CD14-positive monocyte (primary cell): ENCODE data around the gene POC1A. TPM values are rescaled to one million over a fixed set of nuclear protein-coding genes. Genes with fewer than 3 reads are reported as not detected.
A peak's percentile ranks its signal among the peaks of the same experiment; 100 is the strongest.

Source experiments
- DNase-seq, 3 donors: peaks; one replicate each; pipeline ENCODE4 v3.0.0-alpha.2; 2011 to 2022
- H2AFZ ChIP-seq: 2 replicates; pipeline ENCODE4 v1.6.0; 2012; ENCODE audit warnings: mild to moderate bottlenecking, low read depth, low read length, inconsistent platforms; ENCODE audit not compliant: insufficient read depth, poor library complexity, severe bottlenecking
- H3K27ac ChIP-seq, 2 donors: 1 replicate in 1 of 2; 2 replicates in 1 of 2; pipeline ENCODE4 v1.5.1; 2012 to 2013; ENCODE audit warnings: low read length in 2 of 2, control low read depth in 1 of 2, inconsistent platforms in 1 of 2, low read depth in 1 of 2, mild to moderate bottlenecking in 1 of 2
- H3K27me3 ChIP-seq, 2 donors: one replicate each; pipeline versions ENCODE4 v1.6.0 to v1.6.1; 2011 to 2013; ENCODE audit warnings: low read length in 2 of 2; ENCODE audit not compliant: control insufficient read depth in 2 of 2, insufficient read depth in 2 of 2
- H3K36me3 ChIP-seq, 2 donors: replicated peaks in 1 of 2; 1 replicate in 1 of 2; 2 replicates in 1 of 2; pipeline versions ENCODE4 v1.5.1 to v1.6.1; 2012 to 2013; ENCODE audit warnings: low read length in 2 of 2, control low read depth in 1 of 2, inconsistent platforms in 1 of 2, mild to moderate bottlenecking in 1 of 2; ENCODE audit not compliant: insufficient read depth in 2 of 2, control insufficient read depth in 1 of 2
- H3K4me1 ChIP-seq, 2 donors: 1 replicate in 1 of 2; 2 replicates in 1 of 2; pipeline versions ENCODE4 v1.5.1 to v1.6.1; 2012 to 2013; ENCODE audit warnings: low read length in 2 of 2, control low read depth in 1 of 2, inconsistent platforms in 1 of 2, mild to moderate bottlenecking in 1 of 2, moderate library complexity in 1 of 2; ENCODE audit not compliant: insufficient read depth in 2 of 2, control insufficient read depth in 1 of 2
- H3K4me2 ChIP-seq: replicated peaks from 2 replicates; pipeline ENCODE3; 2012; ENCODE audit warnings: low read length, moderate library complexity, mild to moderate bottlenecking; ENCODE audit not compliant: poor library complexity, severe bottlenecking; ENCODE audit errors: extremely low read depth
- H3K4me3 ChIP-seq, 3 experiments: fragments of 200-600 bp in 1 of 3; sonication (generic) in 1 of 3; replicated peaks in 1 of 3; 1 replicate in 2 of 3; 2 replicates in 1 of 3; pipeline ENCODE4 v1.5.1; 2011 to 2013; ENCODE audit warnings: low read length in 3 of 3, mild to moderate bottlenecking in 3 of 3, control low read depth in 2 of 3, low read depth in 2 of 3, inconsistent platforms in 1 of 3, moderate library complexity in 1 of 3
- H3K79me2 ChIP-seq: 2 replicates; pipeline ENCODE4 v1.6.0; 2012; ENCODE audit warnings: mild to moderate bottlenecking, control low read depth, inconsistent platforms, low read length, moderate library complexity; ENCODE audit not compliant: insufficient read depth
- H3K9ac ChIP-seq: 2 replicates; pipeline ENCODE4 v1.6.0; 2017; ENCODE audit warnings: low read length, mild to moderate bottlenecking; ENCODE audit not compliant: insufficient read depth, poor library complexity, severe bottlenecking
- H3K9me3 ChIP-seq, 2 donors: replicated peaks in 1 of 2; 1 replicate in 1 of 2; 2 replicates in 1 of 2; pipeline versions ENCODE4 v1.5.1 to v1.6.1; 2012 to 2013; ENCODE audit warnings: low read length in 2 of 2, control low read depth in 1 of 2; ENCODE audit not compliant: control insufficient read depth in 1 of 2, insufficient read depth in 1 of 2
- H4K20me1 ChIP-seq: 2 replicates; pipeline ENCODE4 v1.6.0; 2012; ENCODE audit warnings: mild to moderate bottlenecking, low read length, control low read depth, moderate library complexity; ENCODE audit not compliant: insufficient read depth
- H3K27ac Mint-ChIP-seq, 7 donors: one replicate each; pipeline ENCODE4 v1.8.0; 2020; ENCODE audit warnings: mild to moderate bottlenecking in 7 of 7, mixed read lengths in 7 of 7, moderate library complexity in 6 of 7, inconsistent platforms in 2 of 7
- H3K27me3 Mint-ChIP-seq, 3 donors: one replicate each; pipeline ENCODE4 v1.8.0; 2021 to 2022; ENCODE audit warnings: low read depth in 3 of 3, mild to moderate bottlenecking in 3 of 3, mixed read lengths in 3 of 3, moderate library complexity in 3 of 3, inconsistent platforms in 1 of 3
- H3K36me3 Mint-ChIP-seq, 2 donors: one replicate each; pipeline ENCODE4 v1.8.0; 2020; ENCODE audit warnings: mixed read lengths in 2 of 2, inconsistent platforms in 1 of 2, mild to moderate bottlenecking in 1 of 2
- H3K4me1 Mint-ChIP-seq: one replicate; pipeline ENCODE4 v1.8.0; 2020; ENCODE audit warnings: mild to moderate bottlenecking, mixed read lengths
- H3K4me3 Mint-ChIP-seq, 2 donors: one replicate each; pipeline ENCODE4 v1.8.0; 2020; ENCODE audit warnings: mild to moderate bottlenecking in 2 of 2, mixed read lengths in 2 of 2, moderate library complexity in 1 of 2
- H3K9me3 Mint-ChIP-seq, 7 donors: one replicate each; pipeline ENCODE4 v1.8.0; 2020 to 2022; ENCODE audit warnings: mixed read lengths in 7 of 7, mild to moderate bottlenecking in 6 of 7, moderate library complexity in 6 of 7, inconsistent platforms in 2 of 7
- WGBS: methylation state at CpG from one replicate; pipeline ENCODE4 v1.1.5; 2013; ENCODE audit warnings: missing lambda C conversion rate; ENCODE audit not compliant: insufficient coverage; 5-methylcytosine and 5-hydroxymethylcytosine counted together
- intact Hi-C, 2 donors: fragments of 100-400 bp; cut with micrococcal nuclease; formaldehyde crosslinking; loops; one replicate each; pipeline versions ENCODE4 v1.15.0 to v1.15.1; 2023
- polyA plus RNA-seq, 3 donors: library from polyadenylated mRNA; depleted of rRNA in 1 of 3; unstranded in 2 of 3; stranded (reverse) in 1 of 3; fragments of 300-500 nt in 2 of 3; fragments of >200 nt in 1 of 3; fragmentation: Illumina TruSeq in 2 of 3; gene quantifications; 1 replicate in 2 of 3; 2 replicates in 1 of 3; pipeline ENCODE4 v1.2.3, GENCODE V29; 2012 to 2021
- TF ChIP-seq, protein P1 (sequence below): fragments of 200-600 bp; IDR thresholded peaks from one replicate; pipeline ENCODE4 v1.8.0; 2022; ENCODE audit warnings: antibody characterized with exemption, mild to moderate bottlenecking

POC1A gene
- polyA plus RNA-seq, 3 donors, result 1.2 to 2.0 (median 1.5) TPM

DNA sequence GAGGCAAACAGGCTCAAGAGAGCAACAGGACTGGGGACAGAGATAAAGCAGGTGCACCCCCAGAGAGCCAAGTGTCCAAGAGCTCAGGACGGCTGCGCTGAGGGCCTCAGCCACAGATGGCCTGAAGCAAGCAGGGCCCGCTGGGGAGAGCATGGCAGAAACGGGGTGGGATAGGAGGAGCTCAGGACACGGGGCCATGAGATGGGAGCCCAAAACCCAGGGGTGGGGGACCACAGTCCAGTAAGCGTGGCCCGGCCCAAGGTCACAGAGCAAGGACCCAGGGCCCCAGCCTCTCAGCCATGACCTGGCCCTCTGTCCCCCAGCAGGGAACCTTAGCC lies 107.4 kb downstream of the POC1A start:
- Histone ChIP-seq H3K27ac (no peak overlapping the region), H3K9me3 (no peaks in the 10 kb centered on the region), H4K20me1 (peaks cover 48% of the 10 kb centered on the region), H3K4me3 (no peak overlapping the region), H3K36me3 (peaks cover 35 to 45% of the 10 kb centered on the region in 2 donors), H3K79me2 (peaks cover 21% of the 10 kb centered on the region), H3K4me1 (peaks cover 5 to 12% of the 10 kb centered on the region in 2 donors), H3K4me2 (no peak overlapping the region), H2AFZ (no peak overlapping the region), H3K9ac (no peak overlapping the region), H3K27me3 (no peaks in the 10 kb centered on the region)
- no peak for DNase-seq
- WGBS, result 100% methylated on average over 7 of the region's 7 CpGs
- intact Hi-C loops, result no loop called here
- H3K36me3 Mint-ChIP-seq, result peaks cover 34 to 42% of the 10 kb centered on the region in 2 donors
- no peak overlapping the region for H3K4me3 Mint-ChIP-seq
- TF ChIP-seq, protein P1, sequence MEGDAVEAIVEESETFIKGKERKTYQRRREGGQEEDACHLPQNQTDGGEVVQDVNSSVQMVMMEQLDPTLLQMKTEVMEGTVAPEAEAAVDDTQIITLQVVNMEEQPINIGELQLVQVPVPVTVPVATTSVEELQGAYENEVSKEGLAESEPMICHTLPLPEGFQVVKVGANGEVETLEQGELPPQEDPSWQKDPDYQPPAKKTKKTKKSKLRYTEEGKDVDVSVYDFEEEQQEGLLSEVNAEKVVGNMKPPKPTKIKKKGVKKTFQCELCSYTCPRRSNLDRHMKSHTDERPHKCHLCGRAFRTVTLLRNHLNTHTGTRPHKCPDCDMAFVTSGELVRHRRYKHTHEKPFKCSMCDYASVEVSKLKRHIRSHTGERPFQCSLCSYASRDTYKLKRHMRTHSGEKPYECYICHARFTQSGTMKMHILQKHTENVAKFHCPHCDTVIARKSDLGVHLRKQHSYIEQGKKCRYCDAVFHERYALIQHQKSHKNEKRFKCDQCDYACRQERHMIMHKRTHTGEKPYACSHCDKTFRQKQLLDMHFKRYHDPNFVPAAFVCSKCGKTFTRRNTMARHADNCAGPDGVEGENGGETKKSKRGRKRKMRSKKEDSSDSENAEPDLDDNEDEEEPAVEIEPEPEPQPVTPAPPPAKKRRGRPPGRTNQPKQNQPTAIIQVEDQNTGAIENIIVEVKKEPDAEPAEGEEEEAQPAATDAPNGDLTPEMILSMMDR, result no peak
- H3K4me1 Mint-ChIP-seq, result peaks cover 13% of the 10 kb centered on the region
- H3K27me3 Mint-ChIP-seq, result peaks cover 0 to 5% (median 2%) of the 10 kb centered on the region in 3 donors
- H3K27ac Mint-ChIP-seq, result peak overlapping the region in 3 of 7 donors; percentile 3 to 63 (median 15)
- no peaks in the 10 kb centered on the region for H3K9me3 Mint-ChIP-seq

DNA sequence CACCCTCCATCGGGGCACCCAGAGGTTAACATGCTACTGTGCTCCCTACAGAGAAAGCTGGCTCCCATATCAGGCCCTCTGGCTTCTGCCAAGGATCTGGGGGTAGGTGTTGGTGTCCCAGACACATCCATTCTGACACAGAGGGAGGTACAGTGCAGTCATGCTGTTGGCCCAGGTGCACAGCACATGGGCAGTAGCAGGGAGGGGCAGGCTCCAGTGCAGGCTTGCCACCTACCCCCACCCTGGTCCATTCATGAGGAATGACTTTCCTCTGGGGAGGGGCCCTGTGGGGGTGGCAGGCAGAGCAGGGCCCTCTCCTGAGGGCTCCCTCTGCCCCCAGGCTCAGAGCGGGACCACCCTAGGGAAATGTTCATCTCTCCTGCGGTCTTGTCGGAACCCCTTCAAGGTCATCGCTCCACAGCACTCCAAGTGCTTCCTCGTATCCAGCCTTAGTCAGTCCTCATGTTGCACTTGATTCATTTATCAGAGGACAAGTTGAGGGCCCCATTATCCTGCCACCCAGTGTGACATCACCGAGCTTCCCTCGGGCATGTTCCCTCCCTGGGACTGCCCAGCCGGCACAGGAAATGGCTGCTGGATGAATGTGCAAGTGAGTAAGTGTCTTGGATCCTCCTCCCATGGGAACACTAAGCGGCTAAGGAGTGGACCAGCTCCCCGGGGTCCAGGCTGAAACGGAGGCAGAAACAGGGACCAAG lies 107.9 kb downstream of the POC1A start:
- no peak overlapping the region for H3K4me3 ChIP-seq
- no peaks in the 10 kb centered on the region for H3K9me3 ChIP-seq
- intact Hi-C loops, result no loop called here
- H3K79me2 ChIP-seq, result peaks cover 16% of the 10 kb centered on the region
- peak overlapping the region in 4 of 7 donors; percentile 15 to 63 (median 44) for H3K27ac Mint-ChIP-seq
- no peak overlapping the region for H2AFZ ChIP-seq
- H3K9ac ChIP-seq, result peak overlapping the region; percentile 8
- no peak overlapping the region for H3K4me3 Mint-ChIP-seq
- no peak overlapping the region for H3K27ac ChIP-seq
- peaks cover 43% of the 10 kb centered on the region for H4K20me1 ChIP-seq
- H3K4me1 ChIP-seq, result peaks cover 0 to 7% of the 10 kb centered on the region in 2 donors
- no peaks in the 10 kb centered on the region for H3K9me3 Mint-ChIP-seq
- peaks cover 0 to 5% (median 2%) of the 10 kb centered on the region in 3 donors for H3K27me3 Mint-ChIP-seq
- TF ChIP-seq, protein P1, result no peak
- H3K4me1 Mint-ChIP-seq, result peaks cover 8% of the 10 kb centered on the region
- peaks cover 30 to 37% of the 10 kb centered on the region in 2 donors for H3K36me3 Mint-ChIP-seq
- H3K36me3 ChIP-seq, result peaks cover 29 to 40% of the 10 kb centered on the region in 2 donors
- 92% methylated on average over 11 of the region's 12 CpGs for WGBS
- DNase-seq, result no peak
- no peaks in the 10 kb centered on the region for H3K27me3 ChIP-seq
- no peak overlapping the region for H3K4me2 ChIP-seq
